Panc1 (cell line): ENCODE results near the gene NFATC3. TPM values are rescaled to one million over a fixed set of nuclear protein-coding genes. Genes with fewer than 3 reads are reported as not detected.

Experiments
- ATAC-seq: fragments of 200-7000 bp; cut with Tn5 transposase; 2 replicates; pipeline ENCODE4 v1.9.1; 2020; ENCODE audit warnings: mild to moderate bottlenecking, moderate library complexity
- BruUV-seq: library from RNA; stranded (reverse); fragments of 400-500 nt; replicated peaks from 2 replicates; lab custom pipeline; 2021; lab: Mats Ljungman, UMichigan
- CTCF ChIA-PET: fragments of 300-600 bp; sonication (Branson Sonifier 250); formaldehyde crosslinking; loops from one replicate; lab custom pipeline; 2022; ENCODE audit warnings: antibody characterized with exemption; lab: Charles Lee
- POLR2A ChIA-PET: fragments of 300-600 bp; sonication (Branson Sonifier 250); formaldehyde crosslinking; loops from one replicate; lab custom pipeline; 2022; ENCODE audit warnings: antibody characterized with exemption; lab: Charles Lee
- DNase-seq: peaks from one replicate; pipeline ENCODE4 v3.0.0-alpha.2; 2010; ENCODE audit warnings: low read depth, low spot score
- H3K27ac ChIP-seq: 2 replicates; pipeline ENCODE4 v1.5.1; 2011; ENCODE audit warnings: mild to moderate bottlenecking, low read length, inconsistent platforms
- H3K27me3 ChIP-seq: fragments of 200-500 bp; sonication (Bioruptor generic); 2 replicates; pipeline ENCODE4 v1.6.0; 2014; ENCODE audit warnings: low read length, inconsistent platforms; ENCODE audit not compliant: control insufficient read depth, insufficient read depth
- H3K36me3 ChIP-seq: fragments of 200-500 bp; sonication (Bioruptor generic); 2 replicates; pipeline ENCODE4 v1.5.1; 2014; ENCODE audit warnings: inconsistent platforms, mild to moderate bottlenecking, low read length, moderate library complexity; ENCODE audit not compliant: control insufficient read depth, insufficient read depth
- H3K4me1 ChIP-seq: 2 replicates; pipeline ENCODE4 v1.5.1; 2011; ENCODE audit warnings: inconsistent platforms, mild to moderate bottlenecking, low read length, moderate library complexity; ENCODE audit not compliant: control insufficient read depth, insufficient read depth
- H3K4me3 ChIP-seq, 2 experiments: 2 replicates each; pipeline ENCODE4 v1.5.1; 2011 to 2012; ENCODE audit warnings: low read depth in 2 of 2, low read length in 2 of 2, mild to moderate bottlenecking in 2 of 2, inconsistent platforms in 1 of 2, moderate library complexity in 1 of 2
- H3K9me3 ChIP-seq: fragments of 200-500 bp; sonication (Bioruptor generic); 2 replicates; pipeline ENCODE4 v1.5.1; 2014; ENCODE audit warnings: low read depth, mild to moderate bottlenecking, inconsistent platforms, low read length, moderate library complexity; ENCODE audit not compliant: control insufficient read depth, insufficient read depth
- POLR2AphosphoS5 ChIP-seq: IDR thresholded peaks from 2 replicates; pipeline ENCODE4 v1.6.1; 2012; ENCODE audit warnings: mild to moderate bottlenecking, low read depth, low read length, moderate library complexity
- SIN3A ChIP-seq: IDR thresholded peaks from 2 replicates; pipeline ENCODE4 v1.6.1; 2012; ENCODE audit warnings: low read depth, mild to moderate bottlenecking, low read length, moderate library complexity, borderline replicate concordance; ENCODE audit not compliant: insufficient read depth
- TCF7L2 ChIP-seq: IDR thresholded peaks from 2 replicates; pipeline ENCODE4 v1.6.1; 2011; ENCODE audit warnings: mild to moderate bottlenecking, low read depth, low read length, inconsistent platforms
- in situ Hi-C: cut with HindIII; loops from 2 replicates; pipeline ENCODE4 v1.10.0; 2016; ENCODE audit warnings: low sequenced_read_pairs, low pct_unique_long_range_greater_than_20kb
- intact Hi-C: fragments of 100-400 bp; cut with micrococcal nuclease; formaldehyde crosslinking; loops from one replicate; pipeline ENCODE4 v1.10.0; 2022; ENCODE audit not compliant: unreplicated experiment
- total RNA-seq: library from RNA; stranded (reverse); gene quantifications from one replicate; pipeline ENCODE4 v1.2.1, GENCODE V29; 2021; ENCODE audit not compliant: unreplicated experiment
- TF ChIP-seq, protein P1 (sequence below): fragments of 450-650 bp; IDR thresholded peaks from 2 replicates; pipeline ENCODE4 v1.5.1; 2017; ENCODE audit warnings: mild to moderate bottlenecking
- TF ChIP-seq, protein P2 (sequence below), 2 experiments: IDR thresholded peaks; 2 replicates each; pipeline ENCODE4 v1.6.1; 2011 to 2012; ENCODE audit warnings: low read depth in 2 of 2, control low read depth in 1 of 2, low read length in 1 of 2, mild to moderate bottlenecking in 1 of 2, moderate library complexity in 1 of 2; ENCODE audit not compliant: insufficient read depth in 1 of 2

Gene NFATC3
- total RNA-seq, 1 experiment from 2014 or later = 24.8 TPM

DNA sequence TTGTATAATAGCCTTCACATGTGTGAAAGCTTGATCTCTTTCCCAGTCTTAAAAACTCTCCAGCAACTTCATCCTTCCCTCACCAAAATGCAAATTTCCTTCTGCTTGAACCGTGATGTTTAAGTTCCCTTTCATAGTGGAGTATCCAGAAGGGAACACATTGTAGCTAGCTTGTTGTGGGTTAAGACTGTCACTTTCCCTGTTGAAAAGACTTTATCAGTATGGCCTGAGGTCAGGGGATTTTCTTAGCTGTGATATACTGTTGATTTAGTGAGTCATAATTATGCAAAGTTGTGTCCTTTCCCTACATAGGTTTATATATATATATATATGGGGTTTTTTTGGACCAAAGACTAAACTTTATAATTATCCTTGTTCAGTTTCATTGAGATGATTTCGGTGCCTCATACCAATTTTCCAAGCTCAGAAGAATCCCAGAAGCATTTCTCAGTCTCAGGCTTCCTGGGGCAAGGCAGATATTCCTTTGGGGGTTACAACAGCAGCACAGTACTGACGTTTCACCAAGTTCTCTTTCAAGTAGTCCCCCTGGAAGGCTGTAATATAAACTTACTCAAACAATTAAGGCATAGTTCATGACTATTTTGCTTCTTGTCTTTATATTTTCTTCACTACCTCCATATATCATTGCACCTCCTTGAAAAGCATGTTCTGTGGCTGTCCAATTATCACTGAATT lies 115.1 kb downstream of the NFATC3 start:
- H3K27ac ChIP-seq = no peak overlapping the region
- CTCF ChIA-PET = interaction anchor here (0.8 kb wide), 1 partner anchor 99 kb away, joined by 3 read pairs; no protein-coding TSS in a partner anchor
- H3K4me3 ChIP-seq = no peak overlapping the region
- no peaks in the 10 kb centered on the region for H3K36me3 ChIP-seq
- POLR2A ChIA-PET = no interaction called here
- DNase-seq (no peak), ATAC-seq (peak; percentile 77)
- peaks cover 11% of the 10 kb centered on the region for H3K4me1 ChIP-seq
- H3K9me3 ChIP-seq = no peaks in the 10 kb centered on the region
- H3K27me3 ChIP-seq = no peaks in the 10 kb centered on the region
- no TSS peak for BruUV-seq
- intact Hi-C loops (no loop called here), in situ Hi-C loops (no loop called here)
- TF ChIP-seq SIN3A (no peak), TCF7L2 (no peak), POLR2AphosphoS5 (no peak)
- TF ChIP-seq, protein P1, sequence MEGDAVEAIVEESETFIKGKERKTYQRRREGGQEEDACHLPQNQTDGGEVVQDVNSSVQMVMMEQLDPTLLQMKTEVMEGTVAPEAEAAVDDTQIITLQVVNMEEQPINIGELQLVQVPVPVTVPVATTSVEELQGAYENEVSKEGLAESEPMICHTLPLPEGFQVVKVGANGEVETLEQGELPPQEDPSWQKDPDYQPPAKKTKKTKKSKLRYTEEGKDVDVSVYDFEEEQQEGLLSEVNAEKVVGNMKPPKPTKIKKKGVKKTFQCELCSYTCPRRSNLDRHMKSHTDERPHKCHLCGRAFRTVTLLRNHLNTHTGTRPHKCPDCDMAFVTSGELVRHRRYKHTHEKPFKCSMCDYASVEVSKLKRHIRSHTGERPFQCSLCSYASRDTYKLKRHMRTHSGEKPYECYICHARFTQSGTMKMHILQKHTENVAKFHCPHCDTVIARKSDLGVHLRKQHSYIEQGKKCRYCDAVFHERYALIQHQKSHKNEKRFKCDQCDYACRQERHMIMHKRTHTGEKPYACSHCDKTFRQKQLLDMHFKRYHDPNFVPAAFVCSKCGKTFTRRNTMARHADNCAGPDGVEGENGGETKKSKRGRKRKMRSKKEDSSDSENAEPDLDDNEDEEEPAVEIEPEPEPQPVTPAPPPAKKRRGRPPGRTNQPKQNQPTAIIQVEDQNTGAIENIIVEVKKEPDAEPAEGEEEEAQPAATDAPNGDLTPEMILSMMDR = no peak
- TF ChIP-seq, protein P2, sequence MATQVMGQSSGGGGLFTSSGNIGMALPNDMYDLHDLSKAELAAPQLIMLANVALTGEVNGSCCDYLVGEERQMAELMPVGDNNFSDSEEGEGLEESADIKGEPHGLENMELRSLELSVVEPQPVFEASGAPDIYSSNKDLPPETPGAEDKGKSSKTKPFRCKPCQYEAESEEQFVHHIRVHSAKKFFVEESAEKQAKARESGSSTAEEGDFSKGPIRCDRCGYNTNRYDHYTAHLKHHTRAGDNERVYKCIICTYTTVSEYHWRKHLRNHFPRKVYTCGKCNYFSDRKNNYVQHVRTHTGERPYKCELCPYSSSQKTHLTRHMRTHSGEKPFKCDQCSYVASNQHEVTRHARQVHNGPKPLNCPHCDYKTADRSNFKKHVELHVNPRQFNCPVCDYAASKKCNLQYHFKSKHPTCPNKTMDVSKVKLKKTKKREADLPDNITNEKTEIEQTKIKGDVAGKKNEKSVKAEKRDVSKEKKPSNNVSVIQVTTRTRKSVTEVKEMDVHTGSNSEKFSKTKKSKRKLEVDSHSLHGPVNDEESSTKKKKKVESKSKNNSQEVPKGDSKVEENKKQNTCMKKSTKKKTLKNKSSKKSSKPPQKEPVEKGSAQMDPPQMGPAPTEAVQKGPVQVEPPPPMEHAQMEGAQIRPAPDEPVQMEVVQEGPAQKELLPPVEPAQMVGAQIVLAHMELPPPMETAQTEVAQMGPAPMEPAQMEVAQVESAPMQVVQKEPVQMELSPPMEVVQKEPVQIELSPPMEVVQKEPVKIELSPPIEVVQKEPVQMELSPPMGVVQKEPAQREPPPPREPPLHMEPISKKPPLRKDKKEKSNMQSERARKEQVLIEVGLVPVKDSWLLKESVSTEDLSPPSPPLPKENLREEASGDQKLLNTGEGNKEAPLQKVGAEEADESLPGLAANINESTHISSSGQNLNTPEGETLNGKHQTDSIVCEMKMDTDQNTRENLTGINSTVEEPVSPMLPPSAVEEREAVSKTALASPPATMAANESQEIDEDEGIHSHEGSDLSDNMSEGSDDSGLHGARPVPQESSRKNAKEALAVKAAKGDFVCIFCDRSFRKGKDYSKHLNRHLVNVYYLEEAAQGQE (IDR thresholded peaks at IDR 0.05; ENCODE audit: insufficient read depth in 1 of 2, low read depth in 2 of 2, low read length in 1 of 2) = no peak

DNA sequence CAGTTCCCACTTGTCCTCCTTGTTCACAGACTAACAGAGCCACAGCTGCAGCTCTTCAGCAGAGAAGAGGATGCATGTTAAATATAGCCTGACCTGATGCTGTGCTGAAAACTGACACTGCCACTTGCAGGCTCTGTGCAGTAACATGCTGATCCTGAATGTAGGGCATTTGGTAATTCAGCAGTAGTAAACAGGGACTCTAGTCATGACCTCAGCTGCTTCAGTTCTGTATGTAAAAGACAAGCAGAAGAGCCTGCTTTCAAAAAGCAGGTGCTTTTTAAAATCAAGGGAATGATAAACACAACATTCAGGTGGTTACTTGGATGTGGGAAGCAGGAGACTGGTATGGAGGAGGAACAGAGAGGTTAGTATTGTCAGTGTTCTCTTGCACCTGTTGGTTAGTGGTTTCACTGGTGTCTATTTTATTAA lies 116.9 kb downstream of the NFATC3 start:
- no peak for TF ChIP-seq POLR2AphosphoS5
- TF ChIP-seq, protein P2 (IDR thresholded peaks at IDR 0.05; ENCODE audit: insufficient read depth in 1 of 2, low read depth in 2 of 2, low read length in 1 of 2) = no peak
- no peak overlapping the region for H3K4me3 ChIP-seq
- no peak overlapping the region for H3K27ac ChIP-seq
- H3K4me1 ChIP-seq = peaks cover 11% of the 10 kb centered on the region
- POLR2A ChIA-PET = no interaction called here
- no TSS peak for BruUV-seq
- H3K9me3 ChIP-seq = no peaks in the 10 kb centered on the region
- CTCF ChIA-PET = no interaction called here
- no peak for DNase-seq
- H3K36me3 ChIP-seq = no peaks in the 10 kb centered on the region
- no peak for ATAC-seq
- no peaks in the 10 kb centered on the region for H3K27me3 ChIP-seq
- in situ Hi-C loops = no loop called here
- intact Hi-C loops = no loop called here
